ENCODE results near the gene GBF1.
"Not testable (repeated sequence)": the region's sequence is repeated elsewhere in the genome, so short reads cannot be mapped to it uniquely, and the experiment has no call there.

The GBF1 gene

GRCh38 chr10:102202386-102202785 is 42.9 kb upstream of the GBF1 start:
- Histone ChIP-seq H3K36me3 (ENCODE audit: insufficient read depth) (no peaks in the 10 kb centered on the region), H3K79me2 (ENCODE audit: insufficient read depth, low read depth) (no peaks in the 10 kb centered on the region), H3K27ac (no peak overlapping the region), H3K9ac (no peak overlapping the region), H2AFZ (ENCODE audit: low read depth) (peak overlapping the region; percentile 24; the same call in 1 of the 2 replicates), H3K27me3 (ENCODE audit: insufficient read depth, low read depth) (no peaks in the 10 kb centered on the region), H4K20me1 (ENCODE audit: insufficient read depth) (no peaks in the 10 kb centered on the region), H3K4me3 (IDR thresholded peaks at IDR 0.05; ENCODE audit: insufficient read depth, low read depth, low read length) (no peak overlapping the region), H3K4me2 (no peak overlapping the region), H3K4me1 (ENCODE audit: low read depth, poor library complexity, severe bottlenecking) (peaks cover 6% of the 10 kb centered on the region)
- TF ChIP-seq, protein P1, sequence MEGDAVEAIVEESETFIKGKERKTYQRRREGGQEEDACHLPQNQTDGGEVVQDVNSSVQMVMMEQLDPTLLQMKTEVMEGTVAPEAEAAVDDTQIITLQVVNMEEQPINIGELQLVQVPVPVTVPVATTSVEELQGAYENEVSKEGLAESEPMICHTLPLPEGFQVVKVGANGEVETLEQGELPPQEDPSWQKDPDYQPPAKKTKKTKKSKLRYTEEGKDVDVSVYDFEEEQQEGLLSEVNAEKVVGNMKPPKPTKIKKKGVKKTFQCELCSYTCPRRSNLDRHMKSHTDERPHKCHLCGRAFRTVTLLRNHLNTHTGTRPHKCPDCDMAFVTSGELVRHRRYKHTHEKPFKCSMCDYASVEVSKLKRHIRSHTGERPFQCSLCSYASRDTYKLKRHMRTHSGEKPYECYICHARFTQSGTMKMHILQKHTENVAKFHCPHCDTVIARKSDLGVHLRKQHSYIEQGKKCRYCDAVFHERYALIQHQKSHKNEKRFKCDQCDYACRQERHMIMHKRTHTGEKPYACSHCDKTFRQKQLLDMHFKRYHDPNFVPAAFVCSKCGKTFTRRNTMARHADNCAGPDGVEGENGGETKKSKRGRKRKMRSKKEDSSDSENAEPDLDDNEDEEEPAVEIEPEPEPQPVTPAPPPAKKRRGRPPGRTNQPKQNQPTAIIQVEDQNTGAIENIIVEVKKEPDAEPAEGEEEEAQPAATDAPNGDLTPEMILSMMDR (conservative IDR thresholded peaks at IDR 0.05; ENCODE audit: low read depth, low read length): no peak

DNA sequence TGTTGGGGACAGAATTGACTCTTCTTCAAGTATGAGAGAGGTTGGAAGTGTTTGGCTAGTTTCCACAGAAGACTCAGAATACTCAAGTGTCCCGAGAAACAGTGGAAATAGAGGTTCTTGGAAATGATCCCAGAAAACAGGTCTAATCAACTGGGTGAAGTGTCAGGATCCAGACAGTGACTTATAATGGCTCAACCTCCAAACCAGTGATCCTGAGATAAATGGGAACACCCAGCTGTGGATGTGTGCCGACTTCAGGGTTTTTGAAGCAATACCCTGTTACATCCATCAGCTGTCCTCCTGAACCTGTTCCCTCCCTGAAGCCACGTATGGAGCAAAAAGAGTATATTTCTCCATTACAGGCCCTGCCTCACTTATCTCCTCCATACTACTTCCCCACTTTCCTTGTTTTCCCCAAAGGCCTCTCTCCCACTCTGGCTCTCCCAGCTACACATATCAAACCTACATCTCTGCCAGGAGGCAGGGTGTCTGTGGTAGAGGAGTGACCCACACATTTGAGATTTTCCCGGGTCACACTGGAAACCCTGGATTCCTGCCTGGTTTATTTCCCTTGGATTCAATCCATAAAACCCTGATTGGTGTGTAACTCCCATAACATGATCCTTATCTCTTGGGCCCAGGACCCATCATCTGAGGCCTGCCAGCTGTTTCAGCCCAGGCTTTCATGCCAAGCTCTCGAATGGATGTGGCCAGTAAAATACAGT is 36.9 kb upstream of the GBF1 start:
- no peaks in the 10 kb centered on the region for H3K27me3 ChIP-seq (ENCODE audit: insufficient read depth, low read depth)
- TF ChIP-seq, protein P1 (conservative IDR thresholded peaks at IDR 0.05; ENCODE audit: low read depth, low read length): no peak
- H3K79me2 ChIP-seq (ENCODE audit: insufficient read depth, low read depth): no peaks in the 10 kb centered on the region
- no peak overlapping the region for H3K4me3 ChIP-seq (IDR thresholded peaks at IDR 0.05; ENCODE audit: insufficient read depth, low read depth, low read length)
- H4K20me1 ChIP-seq (ENCODE audit: insufficient read depth): no peaks in the 10 kb centered on the region
- H3K27ac ChIP-seq: no peak overlapping the region
- no peak overlapping the region for H3K9ac ChIP-seq
- H2AFZ ChIP-seq (ENCODE audit: low read depth): no peak overlapping the region
- no peak overlapping the region for H3K4me2 ChIP-seq
- peaks cover 30% of the 10 kb centered on the region for H3K4me1 ChIP-seq (ENCODE audit: low read depth, poor library complexity, severe bottlenecking)
- H3K36me3 ChIP-seq (ENCODE audit: insufficient read depth): no peaks in the 10 kb centered on the region

DNA sequence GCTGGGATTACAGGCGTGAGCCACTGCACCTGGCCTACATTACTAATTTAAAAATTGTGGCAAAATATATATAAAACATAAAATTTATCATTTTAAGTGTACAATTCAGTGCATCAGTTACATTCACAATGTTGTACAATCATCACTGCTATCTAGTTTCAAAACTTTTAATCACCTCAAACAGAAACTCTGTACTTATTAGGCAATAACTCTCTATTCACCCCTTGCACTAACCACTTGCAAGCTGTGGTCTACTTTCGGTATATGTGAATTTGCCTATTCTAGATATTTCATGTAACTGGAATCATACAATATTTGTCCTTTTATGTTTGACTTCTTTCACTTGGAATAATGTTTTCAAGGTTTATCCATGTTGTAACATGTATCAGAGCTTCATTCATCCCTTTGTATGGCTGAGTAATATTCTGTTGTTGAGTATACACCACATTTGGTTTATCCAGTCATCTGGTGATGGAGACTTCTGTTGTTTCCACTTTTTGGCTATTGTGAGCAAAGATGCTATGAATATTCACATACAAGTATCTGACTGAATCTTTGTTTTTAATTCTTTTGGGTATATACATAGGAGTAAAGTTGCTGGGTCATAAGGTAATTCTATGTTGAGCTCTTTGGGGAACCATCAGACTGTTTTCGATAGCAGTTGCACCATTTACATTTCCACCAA is 33.6 kb upstream of the GBF1 start:
- H3K4me3 ChIP-seq (IDR thresholded peaks at IDR 0.05; ENCODE audit: insufficient read depth, low read depth, low read length): no peak overlapping the region
- peaks cover 30% of the 10 kb centered on the region for H3K4me1 ChIP-seq (ENCODE audit: low read depth, poor library complexity, severe bottlenecking)
- no peak overlapping the region for H3K27ac ChIP-seq
- H4K20me1 ChIP-seq (ENCODE audit: insufficient read depth): no peaks in the 10 kb centered on the region
- no peak overlapping the region for H3K9ac ChIP-seq
- TF ChIP-seq, protein P1 (conservative IDR thresholded peaks at IDR 0.05; ENCODE audit: low read depth, low read length): no peak
- no peaks in the 10 kb centered on the region for H3K27me3 ChIP-seq (ENCODE audit: insufficient read depth, low read depth)
- H3K4me2 ChIP-seq: peak overlapping the region; percentile 51; the same call in 1 of the 2 replicates
- no peaks in the 10 kb centered on the region for H3K36me3 ChIP-seq (ENCODE audit: insufficient read depth)
- no peaks in the 10 kb centered on the region for H3K79me2 ChIP-seq (ENCODE audit: insufficient read depth, low read depth)
- H2AFZ ChIP-seq (ENCODE audit: low read depth): no peak overlapping the region

DNA sequence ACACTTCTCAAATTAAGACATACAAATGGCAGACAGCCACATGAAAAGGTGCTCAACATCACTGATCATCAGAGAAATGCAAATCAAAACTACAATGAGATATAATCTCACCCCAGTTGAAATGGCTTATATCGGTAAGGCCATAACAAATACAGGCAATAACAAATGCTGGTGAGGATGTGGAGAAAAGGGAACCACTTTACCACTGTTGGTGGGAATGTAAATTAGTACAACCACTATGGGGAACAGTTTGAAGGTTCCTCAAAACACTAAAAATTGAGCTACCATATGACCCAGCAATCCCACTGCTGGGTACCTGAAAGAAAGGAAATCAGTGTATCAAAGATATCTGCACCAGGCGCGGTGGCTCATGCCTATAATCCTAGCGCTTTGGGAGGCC is 31.7 kb upstream of the GBF1 start:
- peaks cover 30% of the 10 kb centered on the region for H3K4me1 ChIP-seq (ENCODE audit: low read depth, poor library complexity, severe bottlenecking)
- not testable (repeated sequence) for H4K20me1 ChIP-seq (ENCODE audit: insufficient read depth); H2AFZ ChIP-seq (ENCODE audit: low read depth); H3K36me3 ChIP-seq (ENCODE audit: insufficient read depth); H3K79me2 ChIP-seq (ENCODE audit: insufficient read depth, low read depth); H3K9ac ChIP-seq; H3K27me3 ChIP-seq (ENCODE audit: insufficient read depth, low read depth); H3K27ac ChIP-seq; H3K4me3 ChIP-seq (IDR thresholded peaks at IDR 0.05; ENCODE audit: insufficient read depth, low read depth, low read length); H3K4me2 ChIP-seq

- H2AFZ ChIP-seq (ENCODE audit: low read depth): no peak overlapping the region
- H3K4me2 ChIP-seq: no peak overlapping the region
- no peaks in the 10 kb centered on the region for H3K36me3 ChIP-seq (ENCODE audit: insufficient read depth)
- no peaks in the 10 kb centered on the region for H3K79me2 ChIP-seq (ENCODE audit: insufficient read depth, low read depth)
- H3K27ac ChIP-seq: no peak overlapping the region
- peaks cover 7% of the 10 kb centered on the region for H3K4me1 ChIP-seq (ENCODE audit: low read depth, poor library complexity, severe bottlenecking)
- TF ChIP-seq, protein P1 (conservative IDR thresholded peaks at IDR 0.05; ENCODE audit: low read depth, low read length): no peak
- no peak overlapping the region for H3K9ac ChIP-seq
- no peaks in the 10 kb centered on the region for H4K20me1 ChIP-seq (ENCODE audit: insufficient read depth)
- no peaks in the 10 kb centered on the region for H3K27me3 ChIP-seq (ENCODE audit: insufficient read depth, low read depth)
- H3K4me3 ChIP-seq (IDR thresholded peaks at IDR 0.05; ENCODE audit: insufficient read depth, low read depth, low read length): no peak overlapping the region
Observed at GRCh38 chr10:102219370-102219769, 26.0 kb upstream of the GBF1 start.

Measured in KMS-11 (cell line).